NCI-H2029 treated with DMSO at 0.1 percent for 48 hours (cell line): ENCODE data around the gene PTPRN2.
"Not testable (repeated sequence)": the region's sequence is repeated elsewhere in the genome, so short reads cannot be mapped to it uniquely, and the experiment has no call there.

Experiments
- DNase-seq: peaks from one replicate; lab custom pipeline; 2025; lab: John Stamatoyannopoulos, UW

The PTPRN2 gene

DNA sequence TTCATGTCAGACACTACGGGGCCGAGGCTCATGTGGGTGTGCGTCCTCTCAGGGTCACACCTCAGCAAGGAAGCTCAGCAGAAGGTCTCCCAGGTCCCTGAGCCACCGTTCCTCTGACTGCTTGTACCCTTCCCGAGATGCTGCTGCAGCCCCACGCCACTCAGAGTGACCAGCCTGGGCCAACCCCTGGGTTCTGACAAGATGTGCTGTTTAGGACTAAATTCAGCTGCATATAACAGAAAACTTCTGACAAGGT is 738.4 kb downstream of the PTPRN2 start:
- no peak for DNase-seq

DNA sequence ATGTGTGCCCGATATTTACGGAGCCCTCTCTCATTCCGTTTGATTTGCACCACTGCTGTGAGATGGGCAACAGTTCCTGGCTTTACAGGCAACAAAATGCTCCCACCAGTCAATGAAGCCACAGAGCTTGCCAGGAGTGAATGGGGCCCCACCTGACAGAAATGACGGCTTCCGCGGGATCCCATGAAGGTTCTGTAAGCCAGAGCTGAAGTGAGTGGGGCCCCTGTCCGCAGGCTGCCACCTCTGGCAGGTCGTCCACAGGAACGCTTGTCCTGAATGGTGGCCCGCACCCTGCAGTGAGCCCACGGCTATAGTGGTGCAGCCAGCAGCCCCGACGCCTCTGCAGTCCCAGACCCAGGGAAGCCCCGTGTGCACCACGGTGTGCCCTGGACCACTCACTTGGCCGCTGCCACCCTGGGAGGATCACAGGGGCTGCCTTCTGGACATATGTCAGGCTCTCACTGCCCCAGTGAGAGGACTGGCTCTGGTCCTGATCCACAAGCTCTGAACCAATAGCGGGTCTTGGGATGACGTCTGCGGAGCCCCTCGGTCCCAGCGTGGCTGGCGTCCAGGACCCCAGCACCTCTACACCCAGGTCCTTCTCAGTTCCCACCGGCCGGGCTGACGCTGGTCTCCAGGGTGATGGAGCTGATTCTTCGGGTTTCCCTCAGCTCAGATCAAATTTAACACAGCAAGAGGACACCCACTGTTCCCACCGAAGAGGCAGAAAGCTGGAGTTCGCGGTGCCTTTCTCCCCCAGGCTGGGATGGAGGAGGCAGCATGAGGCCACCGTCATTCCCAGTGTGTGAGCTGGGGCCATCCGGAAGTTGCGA is 738.9 kb downstream of the PTPRN2 start:
- DNase-seq, result no peak

GRCh38 chr7:157847756-157848487 is 739.7 kb downstream of the PTPRN2 start:
- DNase-seq, result not testable (repeated sequence)

DNA sequence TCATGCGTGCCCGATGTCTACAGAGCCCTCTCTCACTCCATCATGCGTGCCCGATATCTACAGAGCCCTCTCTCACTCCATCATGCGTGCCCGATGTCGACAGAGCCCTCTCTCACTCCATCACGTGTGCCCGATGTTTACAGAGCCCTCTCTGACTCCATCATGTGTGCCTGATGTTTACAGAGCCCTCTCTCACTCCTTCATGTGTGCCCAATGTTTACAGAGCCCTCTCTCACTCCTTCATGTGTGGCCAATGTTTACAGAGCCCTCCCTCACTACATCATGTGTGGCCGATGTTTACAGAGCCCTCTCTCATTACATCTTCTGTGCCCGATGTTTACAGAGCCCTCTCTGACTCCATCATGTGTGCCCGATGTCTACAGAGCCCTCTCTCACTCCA is 740.9 kb downstream of the PTPRN2 start:
- DNase-seq, result not testable (repeated sequence)

DNA sequence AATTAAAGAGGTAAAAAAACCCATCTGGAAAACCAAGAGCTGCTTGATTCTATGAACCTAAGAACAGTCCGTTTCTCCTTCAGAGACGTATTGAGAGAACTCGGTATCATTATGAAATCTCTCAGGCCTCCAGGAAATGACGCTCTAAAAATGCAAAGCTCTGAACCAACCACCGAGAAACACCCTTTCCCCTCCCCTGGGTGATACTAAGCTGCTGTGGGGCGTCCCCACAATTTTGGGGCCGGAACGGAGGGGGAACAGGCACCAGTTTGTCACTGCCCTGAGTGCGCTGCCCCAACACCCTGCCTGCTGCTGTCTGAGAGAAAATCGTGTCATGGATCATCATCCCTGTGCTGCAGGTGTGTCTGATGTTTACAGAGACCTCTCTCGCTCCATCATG is 741.4 kb downstream of the PTPRN2 start:
- DNase-seq, result no peak

- DNase-seq, result no peak
Observed at GRCh38 chr7:157845203-157845835, 742.3 kb downstream of the PTPRN2 start.

DNA sequence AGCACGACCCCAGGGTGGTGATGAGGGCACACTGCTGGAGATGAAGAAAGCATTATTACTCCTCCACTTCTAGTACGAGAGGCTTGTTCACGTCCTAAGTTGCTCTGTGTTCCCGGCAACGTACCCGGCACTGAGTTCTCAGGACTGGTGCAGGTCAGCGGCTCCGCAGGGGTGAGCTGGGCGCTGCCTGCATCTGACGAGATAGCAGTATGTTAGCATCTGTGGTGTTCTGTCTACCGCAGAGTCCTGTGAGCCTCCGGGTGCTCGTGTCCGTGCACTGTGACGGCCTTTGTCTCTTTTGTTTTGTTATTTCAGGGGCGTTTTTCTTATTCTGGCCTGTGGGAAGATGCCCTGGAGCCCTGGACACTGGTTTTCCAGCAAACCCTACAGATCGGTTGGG is 743.0 kb downstream of the PTPRN2 start:
- no peak for DNase-seq

DNA sequence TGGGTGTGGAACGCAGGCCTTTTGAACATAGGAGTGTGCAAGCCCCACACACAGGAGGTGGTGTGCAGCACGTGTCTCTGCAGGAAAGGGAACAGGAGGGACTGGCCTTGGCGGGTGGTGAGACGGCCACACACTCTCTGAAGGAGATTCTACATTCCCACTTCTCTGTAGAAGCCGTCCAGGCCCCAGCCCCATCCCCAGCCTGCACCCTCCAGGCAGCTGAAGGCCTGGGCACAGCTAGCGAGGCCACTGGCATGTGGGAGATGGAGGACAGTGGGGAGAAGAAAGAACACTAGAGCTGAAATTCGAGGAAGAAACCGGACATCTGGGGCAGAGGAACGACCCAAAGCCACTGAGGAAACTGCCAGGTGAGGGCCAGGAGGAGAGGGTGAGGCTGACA is 743.5 kb downstream of the PTPRN2 start:
- DNase-seq, result no peak

DNA sequence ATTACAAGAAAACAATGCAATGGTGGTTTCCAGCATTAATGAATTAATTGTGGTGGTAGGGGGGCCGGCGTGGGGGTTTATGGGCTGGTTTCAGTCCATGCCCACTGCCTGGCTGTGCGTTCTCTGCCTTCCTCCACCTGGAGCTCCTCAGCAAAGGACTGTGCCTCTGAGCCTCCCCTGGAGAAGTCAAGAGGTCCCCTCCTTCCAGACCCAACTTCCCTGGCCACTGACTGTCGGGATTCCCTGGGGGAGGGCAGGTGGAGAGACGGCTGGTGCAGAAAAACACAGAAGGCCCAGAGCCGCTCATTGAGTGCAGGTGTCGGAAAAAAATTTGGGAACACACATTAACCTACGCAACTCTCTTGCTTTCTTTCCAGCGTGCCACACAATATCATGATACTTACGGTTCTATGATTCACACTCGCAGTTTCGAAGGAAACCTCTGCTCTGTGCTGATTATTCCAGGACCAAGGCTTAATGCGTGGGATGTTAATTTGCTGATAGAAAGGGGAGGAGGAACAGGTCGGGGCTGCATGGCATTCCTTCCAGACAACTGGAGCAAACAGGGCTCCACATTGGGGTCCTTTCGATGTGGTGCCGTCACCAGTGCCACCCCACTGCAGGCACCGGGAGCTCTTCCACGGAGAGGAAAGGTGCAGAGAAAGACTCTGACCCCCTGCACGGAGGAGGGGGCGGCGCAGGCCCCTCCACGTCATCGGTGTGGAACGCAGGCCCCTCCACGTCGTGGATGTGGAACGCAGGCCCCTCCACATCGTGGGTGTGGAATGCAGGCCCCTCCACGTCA is 744.1 kb downstream of the PTPRN2 start:
- no peak for DNase-seq

GRCh38 chr7:157841773-157842370 is 745.8 kb downstream of the PTPRN2 start:
- DNase-seq, result no peak

GRCh38 chr7:157840914-157841772 is 746.5 kb downstream of the PTPRN2 start:
- no peak for DNase-seq

DNA sequence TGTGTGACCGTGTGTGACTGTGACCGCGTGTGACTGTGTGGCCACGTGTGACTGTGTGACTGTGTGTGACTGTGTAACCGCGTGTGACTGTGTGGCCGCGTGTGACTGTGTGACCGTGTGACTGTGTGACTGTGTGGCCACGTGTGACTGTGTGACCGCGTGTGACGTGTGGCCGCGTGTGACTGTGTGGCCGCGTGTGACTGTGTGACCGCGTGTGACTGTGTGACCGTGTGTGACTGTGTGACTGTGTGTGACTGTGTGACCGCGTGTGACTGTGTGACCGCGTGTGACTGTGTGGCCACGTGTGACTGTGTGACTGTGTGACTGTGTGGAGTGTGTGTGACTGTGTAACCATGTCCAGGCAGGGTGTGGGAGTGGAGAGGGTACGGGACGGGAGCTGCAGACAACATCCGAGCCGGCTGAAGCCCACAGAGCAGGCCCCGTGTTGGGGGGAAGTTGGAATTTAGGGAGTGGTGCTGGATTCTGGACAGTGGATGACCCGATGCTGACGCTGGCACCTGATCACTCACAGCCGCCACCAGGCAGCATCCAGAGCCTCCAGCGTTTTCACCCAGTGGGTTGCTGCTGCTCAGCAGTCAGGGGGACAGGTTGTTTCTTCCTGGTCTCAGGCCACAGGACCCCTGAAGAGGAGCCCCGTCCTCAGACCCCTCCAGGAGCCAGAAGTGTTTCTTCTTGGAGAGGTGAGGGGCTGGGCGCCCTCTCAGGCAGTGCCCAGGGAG is 747.3 kb downstream of the PTPRN2 start:
- DNase-seq, result no peak

DNA sequence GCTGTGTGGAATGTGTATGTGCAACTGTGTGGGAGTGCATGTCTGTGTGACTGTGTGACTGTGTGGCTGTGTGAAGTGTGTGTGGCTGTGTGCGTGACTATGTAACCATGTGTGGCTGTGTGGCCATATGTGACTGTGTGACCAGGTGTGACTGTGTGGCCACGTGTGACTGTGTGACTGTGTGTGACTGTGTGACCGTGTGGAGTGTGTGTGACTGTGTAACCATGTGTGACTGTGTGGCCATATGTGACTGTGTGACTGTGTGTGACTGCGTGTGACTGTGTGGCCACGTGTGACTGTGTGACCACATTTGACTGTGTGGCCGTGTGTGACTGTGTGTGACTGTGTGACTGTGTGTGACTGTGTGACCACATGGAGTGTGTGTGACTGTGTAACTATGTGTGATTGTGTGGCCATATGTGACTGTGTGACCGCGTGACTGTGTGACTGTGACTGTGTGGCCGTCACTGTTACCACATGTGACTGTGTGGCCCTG is 747.9 kb downstream of the PTPRN2 start:
- no peak for DNase-seq

GRCh38 chr7:157839226-157839625 is 748.4 kb downstream of the PTPRN2 start:
- no peak for DNase-seq

- DNase-seq, result no peak
Observed at GRCh38 chr7:157837561-157837960, 750.1 kb downstream of the PTPRN2 start.

GRCh38 chr7:157837047-157837446 is 750.6 kb downstream of the PTPRN2 start:
- DNase-seq, result no peak

GRCh38 chr7:157834501-157835163 is 753.0 kb downstream of the PTPRN2 start:
- DNase-seq, result no peak

GRCh38 chr7:157832866-157833607 is 754.6 kb downstream of the PTPRN2 start:
- DNase-seq, result no peak

DNA sequence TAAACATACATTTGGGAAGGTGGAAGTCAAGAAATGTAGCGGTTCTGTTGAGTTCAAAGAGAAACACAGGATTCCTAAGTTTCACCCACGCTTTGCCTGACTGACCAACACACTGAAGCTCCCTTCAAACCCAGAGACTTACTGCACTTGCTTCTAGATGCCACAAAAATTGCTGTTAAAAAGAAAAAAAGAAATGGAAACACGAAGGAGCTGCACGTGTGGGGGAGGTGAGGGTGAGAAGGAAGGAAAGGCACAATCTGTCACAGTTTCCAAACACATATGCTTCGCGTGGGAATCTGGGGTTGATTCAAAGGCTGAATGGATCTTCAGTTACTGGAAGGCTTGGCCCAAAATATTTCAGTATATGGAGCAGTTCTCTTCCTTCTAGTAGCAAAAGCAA is 755.2 kb downstream of the PTPRN2 start:
- no peak for DNase-seq
